Measurements from ENCODE around the gene KCND2. TPM values are rescaled to one million over a fixed set of nuclear protein-coding genes. Genes with fewer than 3 reads are reported as not detected.

Gene KCND2
- total and polyA plus RNA-seq, 2 donors = 0.11 to 0.19 TPM

DNA sequence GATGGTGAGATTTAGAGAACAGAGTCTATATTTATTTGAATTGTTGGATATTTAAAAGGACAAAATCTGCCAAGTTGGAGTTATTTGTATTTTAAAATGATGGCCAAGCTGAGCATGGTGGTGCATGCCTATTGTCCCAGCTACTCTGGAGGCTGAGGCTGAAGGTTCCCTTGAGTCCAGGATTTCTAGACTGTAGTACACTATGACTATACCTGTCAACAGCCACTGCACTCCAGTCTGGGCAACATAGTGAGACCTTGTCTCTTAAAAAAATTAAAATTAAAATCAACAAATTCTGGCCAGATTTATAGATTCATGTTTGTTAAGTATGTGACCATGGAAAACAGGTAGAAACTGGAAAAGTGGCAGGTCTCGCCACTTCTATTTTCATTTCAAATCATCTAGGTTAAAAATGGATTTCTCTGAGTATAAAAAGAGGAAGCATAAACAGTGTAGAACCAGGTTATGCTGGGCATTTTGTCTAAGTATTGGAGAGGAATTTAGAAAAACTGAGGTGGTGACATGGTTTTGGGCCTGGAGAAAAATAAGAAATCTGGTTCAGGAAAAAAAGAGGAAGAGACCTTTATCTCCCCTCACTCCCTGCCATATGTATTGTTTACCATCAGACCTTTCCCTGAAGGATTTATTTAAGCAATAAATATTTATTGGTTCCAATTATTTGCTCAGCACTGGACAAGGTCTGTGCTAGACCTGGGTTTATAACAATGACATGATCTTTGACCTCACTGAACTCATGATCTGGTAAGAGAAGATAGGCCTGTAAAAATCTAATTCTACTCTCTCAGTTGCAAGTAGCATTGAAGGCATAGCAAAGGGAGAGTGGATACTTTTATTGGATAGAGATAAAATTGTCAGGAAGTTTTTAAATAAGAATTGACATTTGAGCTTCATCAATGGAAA, 450.8 kb downstream of the KCND2 start:
- Histone ChIP-seq H3K9me3 (ENCODE audit: control insufficient read depth in 2 of 2, insufficient read depth in 1 of 2, low read length in 1 of 2) (no peaks in the 10 kb centered on the region), H3K27me3 (ENCODE audit: control insufficient read depth in 2 of 2, insufficient read depth in 1 of 2, low read length in 1 of 2) (no peaks in the 10 kb centered on the region), H3K4me3 (ENCODE audit: low read length in 2 of 2) (no peak overlapping the region), H3K4me1 (ENCODE audit: control insufficient read depth in 2 of 2, insufficient read depth in 2 of 2, low read length in 2 of 2) (no peaks in the 10 kb centered on the region), H3K27ac (ENCODE audit: low read depth in 1 of 2, low read length in 1 of 2) (no peak overlapping the region), H3K36me3 (ENCODE audit: control insufficient read depth in 2 of 2, insufficient read depth in 2 of 2, low read length in 1 of 2) (no peaks in the 10 kb centered on the region)
- no peak for DNase-seq (ENCODE audit: low read depth in 6 of 9, low spot score in 9 of 9)
- 88% methylated on average over 1 of the region's 1 CpG for WGBS

- Histone ChIP-seq H3K27me3 (ENCODE audit: control insufficient read depth in 2 of 2, insufficient read depth in 1 of 2, low read length in 1 of 2) (no peaks in the 10 kb centered on the region), H3K4me1 (ENCODE audit: control insufficient read depth in 2 of 2, insufficient read depth in 2 of 2, low read length in 2 of 2) (no peaks in the 10 kb centered on the region), H3K4me3 (ENCODE audit: low read length in 2 of 2) (no peak overlapping the region), H3K27ac (ENCODE audit: low read depth in 1 of 2, low read length in 1 of 2) (no peak overlapping the region), H3K9me3 (ENCODE audit: control insufficient read depth in 2 of 2, insufficient read depth in 1 of 2, low read length in 1 of 2) (no peaks in the 10 kb centered on the region), H3K36me3 (ENCODE audit: control insufficient read depth in 2 of 2, insufficient read depth in 2 of 2, low read length in 1 of 2) (no peaks in the 10 kb centered on the region)
- WGBS = 96% methylated on average over 2 of the region's 2 CpGs
- no peak for DNase-seq (ENCODE audit: low read depth in 6 of 9, low spot score in 9 of 9)
Observed at GRCh38 chr7:120724448-120724847, 451.5 kb downstream of the KCND2 start.

DNA sequence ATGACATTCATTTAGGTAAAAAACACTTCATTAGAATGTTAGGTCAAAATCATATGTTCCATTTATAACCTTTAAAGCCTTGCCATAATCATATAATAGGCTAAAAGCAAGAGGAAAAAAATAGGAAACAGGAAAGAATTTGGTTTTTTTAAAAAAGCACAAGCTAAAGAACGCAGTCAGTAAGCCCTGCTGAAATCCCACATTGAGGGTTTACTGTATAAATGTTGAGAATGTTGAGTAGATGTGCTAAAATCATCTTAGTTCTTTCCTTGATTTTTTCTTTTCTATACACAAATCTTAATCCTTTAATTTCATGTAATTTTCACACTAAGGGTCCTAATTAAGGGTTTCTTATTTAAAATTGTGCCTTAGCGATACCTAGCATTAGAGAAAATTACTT, 452.0 kb downstream of the KCND2 start:
- WGBS = 77% methylated on average over 2 of the region's 2 CpGs
- Histone ChIP-seq H3K4me1 (ENCODE audit: control insufficient read depth in 2 of 2, insufficient read depth in 2 of 2, low read length in 2 of 2) (no peaks in the 10 kb centered on the region), H3K36me3 (ENCODE audit: control insufficient read depth in 2 of 2, insufficient read depth in 2 of 2, low read length in 1 of 2) (no peaks in the 10 kb centered on the region), H3K27me3 (ENCODE audit: control insufficient read depth in 2 of 2, insufficient read depth in 1 of 2, low read length in 1 of 2) (no peaks in the 10 kb centered on the region), H3K4me3 (ENCODE audit: low read length in 2 of 2) (no peak overlapping the region), H3K27ac (ENCODE audit: low read depth in 1 of 2, low read length in 1 of 2) (no peak overlapping the region), H3K9me3 (ENCODE audit: control insufficient read depth in 2 of 2, insufficient read depth in 1 of 2, low read length in 1 of 2) (no peaks in the 10 kb centered on the region)
- no peak for DNase-seq (ENCODE audit: low read depth in 6 of 9, low spot score in 9 of 9)

DNA sequence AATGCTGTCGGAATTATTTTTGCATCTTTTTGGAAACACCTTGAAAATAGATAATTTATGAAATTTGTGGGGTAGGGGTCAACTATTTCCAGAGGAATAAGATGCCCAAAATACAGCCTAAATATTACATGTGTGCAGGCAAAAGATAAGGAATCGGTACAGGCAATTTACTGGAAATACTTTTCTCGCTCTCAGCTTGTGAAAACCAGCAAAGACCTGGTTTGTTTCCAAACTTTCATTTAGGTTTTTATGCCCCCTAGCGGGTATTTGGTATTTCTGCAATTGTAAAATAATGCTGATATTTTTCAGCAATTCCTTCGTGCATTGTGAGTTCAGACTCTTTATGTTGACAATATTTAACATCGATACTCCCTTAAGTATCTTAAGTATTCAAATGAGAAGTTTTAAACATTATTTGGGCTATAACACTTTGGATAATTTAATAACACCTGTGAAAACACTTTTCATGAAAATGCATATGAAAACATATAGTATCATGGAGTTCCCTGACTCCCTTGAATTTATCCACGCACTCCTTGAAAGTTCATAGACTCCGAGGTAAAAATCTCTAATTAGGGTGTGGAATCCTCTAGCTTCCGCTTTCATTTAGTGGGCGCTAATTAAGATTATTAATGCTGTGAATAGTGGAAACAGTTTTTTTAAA, 452.5 kb downstream of the KCND2 start:
- DNase-seq (ENCODE audit: low read depth in 6 of 9, low spot score in 9 of 9) = peak in 1 of 9 donors; percentile 4
- WGBS = 50% methylated on average over 10 of the region's 10 CpGs
- H3K4me3 ChIP-seq (ENCODE audit: low read length in 2 of 2) = no peak overlapping the region

GRCh38 chr7:120729245-120729644, 456.3 kb downstream of the KCND2 start:
- Histone ChIP-seq H3K4me3 (ENCODE audit: low read length in 2 of 2) (no peak overlapping the region), H3K27me3 (ENCODE audit: control insufficient read depth in 2 of 2, insufficient read depth in 1 of 2, low read length in 1 of 2) (no peaks in the 10 kb centered on the region), H3K36me3 (ENCODE audit: control insufficient read depth in 2 of 2, insufficient read depth in 2 of 2, low read length in 1 of 2) (no peaks in the 10 kb centered on the region), H3K27ac (ENCODE audit: low read depth in 1 of 2, low read length in 1 of 2) (no peak overlapping the region), H3K4me1 (ENCODE audit: control insufficient read depth in 2 of 2, insufficient read depth in 2 of 2, low read length in 2 of 2) (no peaks in the 10 kb centered on the region), H3K9me3 (ENCODE audit: control insufficient read depth in 2 of 2, insufficient read depth in 1 of 2, low read length in 1 of 2) (no peaks in the 10 kb centered on the region)
- 93% methylated on average over 1 of the region's 1 CpG for WGBS
- DNase-seq (ENCODE audit: low read depth in 6 of 9, low spot score in 9 of 9) = no peak

More for the DNA sequence above, 452.5 kb downstream of the KCND2 start:
- no peaks in the 10 kb centered on the region for H3K36me3 ChIP-seq (ENCODE audit: control insufficient read depth in 2 of 2, insufficient read depth in 2 of 2, low read length in 1 of 2)
- no peak overlapping the region for H3K27ac ChIP-seq (ENCODE audit: low read depth in 1 of 2, low read length in 1 of 2)
- H3K4me1 ChIP-seq (ENCODE audit: control insufficient read depth in 2 of 2, insufficient read depth in 2 of 2, low read length in 2 of 2) = no peaks in the 10 kb centered on the region
- no peaks in the 10 kb centered on the region for H3K27me3 ChIP-seq (ENCODE audit: control insufficient read depth in 2 of 2, insufficient read depth in 1 of 2, low read length in 1 of 2)
- no peaks in the 10 kb centered on the region for H3K9me3 ChIP-seq (ENCODE audit: control insufficient read depth in 2 of 2, insufficient read depth in 1 of 2, low read length in 1 of 2)

DNA sequence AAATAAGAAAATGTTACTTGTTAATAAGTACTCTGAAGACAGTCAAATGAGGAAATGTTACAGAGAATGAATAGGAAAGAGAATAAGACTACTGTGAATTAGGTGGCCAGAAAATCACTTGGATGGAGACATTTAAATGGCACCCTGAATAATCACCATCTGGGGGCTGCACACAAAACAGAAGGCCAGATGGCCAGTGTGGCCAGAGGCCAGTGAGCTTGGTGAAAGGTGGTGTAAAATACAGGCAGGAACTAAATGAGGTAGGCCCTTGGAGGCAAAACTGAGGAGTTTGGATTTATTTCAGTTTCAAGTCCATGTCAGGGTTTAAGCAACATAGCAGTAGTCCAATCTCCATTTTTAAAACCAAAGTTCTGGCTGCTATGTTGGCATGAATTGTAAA, 458.3 kb downstream of the KCND2 start:
- Histone ChIP-seq H3K36me3 (ENCODE audit: control insufficient read depth in 2 of 2, insufficient read depth in 2 of 2, low read length in 1 of 2) (no peaks in the 10 kb centered on the region), H3K9me3 (ENCODE audit: control insufficient read depth in 2 of 2, insufficient read depth in 1 of 2, low read length in 1 of 2) (no peaks in the 10 kb centered on the region), H3K4me1 (ENCODE audit: control insufficient read depth in 2 of 2, insufficient read depth in 2 of 2, low read length in 2 of 2) (no peaks in the 10 kb centered on the region), H3K27ac (ENCODE audit: low read depth in 1 of 2, low read length in 1 of 2) (no peak overlapping the region), H3K27me3 (ENCODE audit: control insufficient read depth in 2 of 2, insufficient read depth in 1 of 2, low read length in 1 of 2) (no peaks in the 10 kb centered on the region), H3K4me3 (ENCODE audit: low read length in 2 of 2) (no peak overlapping the region)
- no peak for DNase-seq (ENCODE audit: low read depth in 6 of 9, low spot score in 9 of 9)

- DNase-seq (ENCODE audit: low read depth in 6 of 9, low spot score in 9 of 9) = no peak
- Histone ChIP-seq H3K27ac (ENCODE audit: low read depth in 1 of 2, low read length in 1 of 2) (no peak overlapping the region), H3K36me3 (ENCODE audit: control insufficient read depth in 2 of 2, insufficient read depth in 2 of 2, low read length in 1 of 2) (no peaks in the 10 kb centered on the region), H3K9me3 (ENCODE audit: control insufficient read depth in 2 of 2, insufficient read depth in 1 of 2, low read length in 1 of 2) (no peaks in the 10 kb centered on the region), H3K4me3 (ENCODE audit: low read length in 2 of 2) (no peak overlapping the region), H3K4me1 (ENCODE audit: control insufficient read depth in 2 of 2, insufficient read depth in 2 of 2, low read length in 2 of 2) (no peaks in the 10 kb centered on the region), H3K27me3 (ENCODE audit: control insufficient read depth in 2 of 2, insufficient read depth in 1 of 2, low read length in 1 of 2) (no peaks in the 10 kb centered on the region)
Observed at GRCh38 chr7:120732256-120732655, 459.3 kb downstream of the KCND2 start.

DNA sequence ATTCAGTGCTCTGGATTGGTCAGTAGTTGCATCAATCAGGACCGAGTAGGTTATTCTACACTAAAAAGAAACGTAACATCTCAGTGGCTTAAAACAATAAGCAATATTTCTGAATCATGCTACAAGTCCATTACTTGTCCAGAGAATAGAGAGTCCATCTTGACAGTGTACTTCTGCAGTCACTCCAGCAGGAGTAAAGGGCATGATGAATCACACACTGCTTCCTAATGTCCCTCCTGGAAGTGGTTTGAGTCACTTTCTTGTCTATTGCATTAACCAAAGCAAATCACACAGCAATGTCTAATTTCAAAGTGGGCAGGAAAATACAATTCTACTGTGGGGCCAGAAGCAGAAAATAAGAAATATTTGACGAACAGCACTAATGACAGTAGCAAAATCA, 460.2 kb downstream of the KCND2 start:
- H3K4me3 ChIP-seq (ENCODE audit: low read length in 2 of 2) = no peak overlapping the region
- no peak for DNase-seq (ENCODE audit: low read depth in 6 of 9, low spot score in 9 of 9)
- H3K9me3 ChIP-seq (ENCODE audit: control insufficient read depth in 2 of 2, insufficient read depth in 1 of 2, low read length in 1 of 2) = no peaks in the 10 kb centered on the region
- 92% methylated on average over 3 of the region's 3 CpGs for WGBS
- H3K4me1 ChIP-seq (ENCODE audit: control insufficient read depth in 2 of 2, insufficient read depth in 2 of 2, low read length in 2 of 2) = no peaks in the 10 kb centered on the region
- H3K27ac ChIP-seq (ENCODE audit: low read depth in 1 of 2, low read length in 1 of 2) = no peak overlapping the region
- H3K36me3 ChIP-seq (ENCODE audit: control insufficient read depth in 2 of 2, insufficient read depth in 2 of 2, low read length in 1 of 2) = no peaks in the 10 kb centered on the region
- H3K27me3 ChIP-seq (ENCODE audit: control insufficient read depth in 2 of 2, insufficient read depth in 1 of 2, low read length in 1 of 2) = no peaks in the 10 kb centered on the region

DNA sequence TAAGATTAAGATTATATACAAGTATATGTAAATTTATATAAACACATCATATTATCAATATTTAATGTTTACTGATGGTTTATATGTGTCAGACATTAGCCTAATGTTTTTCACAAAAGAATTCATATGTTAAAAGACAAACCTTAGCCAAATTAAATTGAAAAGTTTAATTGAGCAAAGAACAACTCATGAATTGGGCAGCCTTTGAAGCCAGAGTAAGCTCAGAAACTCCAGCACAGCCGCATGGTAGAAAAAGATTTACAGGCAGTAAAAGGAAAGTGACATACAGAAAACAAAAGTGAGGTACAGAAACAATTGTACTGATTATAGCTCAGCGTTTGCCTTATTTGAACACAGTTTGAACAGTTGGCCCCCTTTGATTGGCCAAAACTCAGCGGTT, 460.9 kb downstream of the KCND2 start:
- no peak overlapping the region for H3K4me3 ChIP-seq (ENCODE audit: low read length in 2 of 2)
- DNase-seq (ENCODE audit: low read depth in 6 of 9, low spot score in 9 of 9) = no peak
- WGBS = 94% methylated on average over 3 of the region's 3 CpGs
- no peaks in the 10 kb centered on the region for H3K4me1 ChIP-seq (ENCODE audit: control insufficient read depth in 2 of 2, insufficient read depth in 2 of 2, low read length in 2 of 2)
- H3K9me3 ChIP-seq (ENCODE audit: control insufficient read depth in 2 of 2, insufficient read depth in 1 of 2, low read length in 1 of 2) = no peaks in the 10 kb centered on the region
- no peaks in the 10 kb centered on the region for H3K27me3 ChIP-seq (ENCODE audit: control insufficient read depth in 2 of 2, insufficient read depth in 1 of 2, low read length in 1 of 2)
- H3K36me3 ChIP-seq (ENCODE audit: control insufficient read depth in 2 of 2, insufficient read depth in 2 of 2, low read length in 1 of 2) = no peaks in the 10 kb centered on the region
- no peak overlapping the region for H3K27ac ChIP-seq (ENCODE audit: low read depth in 1 of 2, low read length in 1 of 2)
